Left ventricle myocardium superior (tissue), 1 donor: ENCODE results near the gene ST6GALNAC3. TPM values are rescaled to one million over a fixed set of nuclear protein-coding genes. Genes with fewer than 3 reads are reported as not detected.
"Not testable (repeated sequence)": the region's sequence is repeated elsewhere in the genome, so short reads cannot be mapped to it uniquely, and the experiment has no call there.

Experiments used
- ATAC-seq: fragments of 200-7000 bp; cut with Tn5 transposase; one replicate; pipeline ENCODE4 v1.9.1; 2020; ENCODE audit warnings: mild to moderate bottlenecking, moderate library complexity
- DNase-seq: peaks from one replicate; pipeline ENCODE4 v3.0.0-alpha.2; 2020
- intact Hi-C: fragments of 100-400 bp; cut with micrococcal nuclease; formaldehyde crosslinking; loops from one replicate; pipeline ENCODE4 v1.11.0; 2022
- total RNA-seq: library from RNA; stranded (reverse); fragmentation: NEBNext Ultra II Directional; extraction: Animal tissue kit (Norgen Biotek cat#: 25700); gene quantifications from one replicate; pipeline ENCODE4 v1.2.1, GENCODE V29; 2021
- donor health status: DM: no; HTN: yes; CAD: no; lungs with severe emphysema.

Gene ST6GALNAC3
- total RNA-seq, 1 donor from 2014 or later = 5.9 TPM

DNA sequence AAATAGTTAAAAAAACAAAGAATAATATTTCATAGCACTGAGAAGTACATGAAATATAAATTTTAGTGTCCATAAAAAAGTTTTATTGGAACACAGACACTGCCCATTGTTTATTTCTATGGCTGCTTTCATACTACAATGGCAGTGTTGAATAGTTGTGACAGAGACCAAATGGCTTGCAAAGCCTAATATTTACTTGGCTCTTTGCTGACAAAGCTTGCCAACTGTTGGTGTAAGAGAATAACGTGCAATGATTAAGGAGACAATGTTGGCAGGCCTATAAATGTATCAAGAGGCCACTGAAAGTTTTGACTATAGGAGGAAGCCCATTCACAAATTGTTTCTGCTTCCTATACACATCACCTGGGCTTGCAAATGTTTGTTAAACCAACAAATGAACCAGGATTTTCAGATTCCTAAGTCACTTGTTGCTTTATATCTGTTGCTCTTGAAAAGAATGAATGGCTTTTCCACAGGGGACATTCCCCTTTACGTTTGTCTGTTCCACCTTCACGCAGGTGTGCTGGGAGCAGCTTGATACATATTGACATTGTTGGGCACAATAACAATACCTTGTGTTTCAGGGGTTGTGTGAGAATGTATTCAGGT lies 5.5 kb upstream of the ST6GALNAC3 start:
- ATAC-seq = peak; percentile 32
- intact Hi-C loops = no loop called here
- no peak for DNase-seq

DNA sequence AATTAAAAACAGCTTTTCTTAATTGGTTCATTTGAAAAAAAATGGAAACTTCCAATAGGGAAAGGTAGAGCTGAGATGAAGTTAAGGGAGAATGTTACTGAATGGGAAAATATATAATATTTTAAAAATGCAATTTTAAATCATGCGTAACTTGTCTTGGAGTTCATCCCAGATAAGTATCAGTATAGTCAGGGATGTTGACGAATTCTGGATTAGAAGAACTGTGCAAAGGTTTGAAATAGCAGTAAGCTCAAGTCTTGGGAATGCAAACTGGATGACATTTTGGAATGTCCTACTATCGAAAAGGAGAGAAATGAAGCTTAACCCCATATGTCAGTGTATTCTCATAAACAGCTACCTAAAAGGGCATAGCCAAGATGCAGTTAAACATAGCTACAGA lies 4.0 kb upstream of the ST6GALNAC3 start:
- ATAC-seq = no peak
- no peak for DNase-seq
- intact Hi-C loops = no loop called here

DNA sequence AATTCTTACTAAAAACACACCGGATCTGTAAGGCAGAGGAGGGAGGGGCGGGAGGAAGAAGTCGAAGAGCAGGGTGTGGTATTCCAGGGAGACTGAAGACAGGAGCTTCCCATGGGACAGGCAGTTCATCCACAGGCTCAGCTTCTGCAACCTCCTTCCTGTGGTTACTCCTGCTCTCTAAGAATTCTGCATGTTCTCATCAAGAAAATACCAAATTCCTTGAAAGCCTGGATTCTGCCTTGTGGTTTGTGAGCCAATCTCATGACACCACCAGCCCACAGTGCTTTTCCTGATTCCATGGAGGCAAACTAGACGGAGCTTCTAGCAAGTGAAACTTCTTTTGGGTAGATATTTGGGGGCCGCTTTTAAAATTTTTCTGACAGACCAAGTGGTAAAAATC lies 1.1 kb upstream of the ST6GALNAC3 start:
- intact Hi-C loops = no loop called here
- DNase-seq (no peak), ATAC-seq (no peak)

DNA sequence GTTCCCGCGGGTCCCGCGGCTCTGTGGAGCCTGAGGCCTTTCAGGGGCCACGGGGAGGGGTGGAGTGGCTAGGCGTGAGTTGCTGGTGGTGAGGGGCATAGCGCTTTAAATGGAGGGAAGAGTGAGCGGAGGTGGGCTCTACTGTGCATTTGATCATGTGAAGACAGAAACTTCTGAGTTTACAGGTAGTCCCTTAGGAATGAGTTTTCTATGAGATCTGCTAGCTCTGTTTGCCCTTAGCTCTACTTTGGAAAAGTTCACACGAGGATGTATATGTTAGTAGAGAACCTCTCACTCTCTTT lies 593 bp downstream of the ST6GALNAC3 start:
- intact Hi-C loops = no loop called here
- no peak for ATAC-seq

DNA sequence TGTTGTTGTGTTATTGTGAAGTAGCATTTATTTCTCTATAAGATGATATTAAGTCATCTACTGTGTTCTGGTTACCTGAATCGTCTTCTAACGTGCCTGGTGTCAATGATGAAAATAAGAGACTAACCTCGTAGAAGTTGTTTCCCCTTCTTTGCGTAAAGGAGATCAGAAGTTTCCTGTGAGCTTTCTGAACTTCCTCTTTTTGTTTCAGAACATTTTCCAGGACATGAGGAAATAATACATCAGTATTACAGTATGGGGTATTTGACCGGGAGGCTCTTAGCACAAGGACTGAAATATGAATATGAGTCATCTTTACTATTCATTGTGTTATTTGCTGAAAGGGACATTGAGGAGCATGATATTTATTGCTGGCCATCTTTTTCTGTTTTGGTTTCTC lies 1.3 kb downstream of the ST6GALNAC3 start:
- ATAC-seq (peak; percentile 25), DNase-seq (no peak)
- intact Hi-C loops = no loop called here

More for the DNA sequence above, 593 bp downstream of the ST6GALNAC3 start:
- no peak for DNase-seq

DNA sequence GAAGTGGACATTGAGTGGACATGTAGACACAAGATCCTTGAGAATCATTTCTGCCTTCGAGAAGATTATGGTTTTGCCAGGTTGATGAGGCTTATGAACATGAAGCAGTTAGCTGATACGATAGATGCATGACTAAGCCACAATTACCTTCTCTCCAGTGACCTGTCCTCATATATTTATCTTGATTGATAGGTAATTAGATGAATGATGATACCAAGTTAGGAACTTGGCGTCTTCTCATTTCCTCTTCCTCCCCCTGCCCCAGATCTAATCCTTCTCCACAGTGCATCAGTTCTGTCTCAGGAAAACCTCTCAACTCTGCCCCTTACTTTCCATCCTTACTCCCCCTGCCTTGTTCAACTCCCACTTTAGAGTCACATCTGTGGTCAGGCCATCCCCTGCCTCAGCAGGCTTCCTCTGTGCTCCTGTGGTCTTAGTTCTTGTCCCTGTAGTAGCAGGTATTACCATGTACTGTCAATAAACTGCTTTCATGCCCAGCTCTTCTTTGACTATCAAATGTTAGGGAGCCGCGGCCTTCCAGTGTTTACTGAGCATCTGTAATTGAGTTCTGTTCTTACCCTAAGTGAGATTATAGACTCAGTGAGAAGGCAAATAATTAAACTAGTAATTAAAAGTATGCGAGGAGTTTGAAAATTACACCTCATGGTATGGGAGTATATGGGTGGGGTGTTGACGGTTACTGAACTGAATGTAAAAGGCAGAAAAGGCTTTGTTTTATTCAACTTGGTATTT lies 5.1 kb downstream of the ST6GALNAC3 start:
- intact Hi-C loops = no loop called here
- no peak for DNase-seq

DNA sequence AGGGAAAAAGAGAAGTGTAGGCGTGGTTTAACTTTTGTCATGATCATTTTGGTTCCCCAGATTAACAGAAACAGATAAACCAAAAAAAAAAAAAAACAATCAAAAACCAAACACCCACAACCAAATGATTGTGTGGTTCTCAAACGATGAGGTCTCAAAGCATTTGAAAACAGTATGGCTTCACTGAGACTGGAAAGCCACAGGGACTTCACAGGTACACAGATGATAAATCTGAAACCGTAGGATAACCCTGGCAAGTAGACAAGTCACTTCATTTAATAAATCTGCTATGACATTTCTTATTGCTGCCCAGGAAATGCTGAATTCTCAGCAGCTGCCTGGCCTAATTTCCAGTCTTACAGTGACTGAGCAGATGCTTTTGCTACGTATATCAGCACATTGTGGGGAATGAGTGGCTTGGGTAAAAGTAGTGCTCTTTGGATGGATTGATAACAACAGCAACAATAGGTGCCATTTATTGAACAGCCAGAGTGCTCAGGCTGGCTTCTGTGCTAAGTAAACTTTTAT lies 6.1 kb downstream of the ST6GALNAC3 start:
- DNase-seq (no peak), ATAC-seq (no peak)
- intact Hi-C loops = no loop called here

More for the DNA sequence above, 5.1 kb downstream of the ST6GALNAC3 start:
- ATAC-seq = no peak

DNA sequence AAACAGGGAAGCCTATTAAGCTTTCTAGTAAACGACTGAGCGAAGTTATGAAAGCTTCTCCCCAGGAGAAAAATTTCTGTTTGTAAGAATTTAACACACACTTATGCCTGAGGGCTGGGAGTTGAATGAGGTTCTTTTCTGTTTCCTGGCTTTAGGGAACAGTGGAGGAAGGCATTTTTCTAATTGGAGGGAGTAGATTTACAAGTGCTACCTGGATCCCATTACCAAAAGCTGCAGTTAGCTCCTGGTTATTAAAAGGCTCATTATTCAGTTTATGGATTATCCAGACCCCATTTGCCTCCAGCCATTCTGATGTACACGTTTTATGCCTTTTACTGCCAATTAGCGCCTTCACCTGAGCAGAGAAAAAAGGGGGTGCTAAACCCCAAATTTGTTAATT lies 7.5 kb downstream of the ST6GALNAC3 start:
- intact Hi-C loops = no loop called here
- ATAC-seq = no peak
- no peak for DNase-seq

DNA sequence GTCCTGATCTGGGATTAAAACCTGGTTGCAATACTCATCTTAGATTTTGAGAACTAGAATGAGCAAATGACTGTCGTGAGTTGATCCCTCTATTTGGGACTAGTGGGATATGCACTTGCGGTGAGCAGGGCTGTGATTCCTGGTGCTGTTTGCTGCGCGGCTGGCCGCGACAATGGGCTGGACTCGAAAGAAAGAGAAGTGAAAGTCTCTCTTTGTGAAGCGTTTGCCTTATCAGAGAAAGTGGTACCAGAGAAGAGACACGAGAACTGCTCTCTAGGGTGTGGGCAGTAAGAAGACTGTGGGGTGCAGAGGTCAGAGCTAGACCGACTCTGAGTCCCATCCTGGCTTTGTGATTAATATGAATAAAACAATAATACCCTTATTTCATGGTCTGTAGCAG lies 8.6 kb downstream of the ST6GALNAC3 start:
- ATAC-seq = no peak
- intact Hi-C loops = no loop called here
- DNase-seq = peak; percentile 26

DNA sequence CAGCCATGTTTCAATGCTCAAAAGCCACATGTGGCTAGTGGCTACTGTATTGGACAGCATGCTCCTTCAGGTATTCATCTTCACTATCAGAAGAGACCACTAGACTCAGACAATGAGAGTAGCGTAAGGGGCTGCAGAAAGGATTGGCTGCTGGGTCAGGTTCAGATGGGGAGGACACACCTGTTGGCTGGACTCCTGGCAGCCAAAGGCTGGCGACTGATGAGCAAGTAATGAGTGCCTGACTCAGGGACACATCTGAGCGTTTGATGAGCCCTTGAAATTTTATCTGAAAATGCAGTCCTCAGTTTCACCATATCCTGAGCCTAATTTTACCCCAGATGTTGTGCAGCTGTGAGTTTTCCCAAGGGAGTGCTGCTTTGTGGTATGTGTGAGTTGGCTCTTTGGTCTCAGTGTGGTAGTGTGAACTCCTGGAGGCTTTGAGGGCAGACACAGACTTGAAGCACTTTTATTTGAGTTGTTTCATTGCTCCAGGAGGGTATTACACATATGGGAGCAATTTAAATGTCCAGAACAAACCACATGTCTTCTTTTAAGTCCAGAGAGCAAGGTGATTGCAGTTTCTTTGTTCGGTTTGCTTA lies 9.6 kb downstream of the ST6GALNAC3 start:
- DNase-seq (no peak), ATAC-seq (no peak)
- intact Hi-C loops = no loop called here

DNA sequence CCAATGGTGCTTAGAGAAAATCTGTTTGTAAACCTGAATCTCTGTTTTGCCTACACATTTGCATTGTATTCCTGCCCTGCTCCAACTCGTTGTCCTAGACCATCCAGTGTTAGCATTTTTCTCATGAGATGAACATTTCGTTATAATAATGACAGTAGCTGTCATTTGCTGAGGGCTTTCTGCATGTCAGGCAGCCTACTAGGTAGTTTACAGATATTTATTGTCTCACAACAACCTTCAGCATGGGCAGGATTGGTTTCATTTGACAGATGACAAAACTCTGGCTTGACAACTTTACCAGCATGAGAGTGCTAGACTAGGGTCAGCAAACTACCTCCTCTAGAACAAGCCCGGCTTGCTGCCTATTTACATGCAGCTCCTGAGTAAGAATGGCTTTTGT lies 10.1 kb downstream of the ST6GALNAC3 start:
- intact Hi-C loops = no loop called here
- ATAC-seq (no peak), DNase-seq (no peak)

DNA sequence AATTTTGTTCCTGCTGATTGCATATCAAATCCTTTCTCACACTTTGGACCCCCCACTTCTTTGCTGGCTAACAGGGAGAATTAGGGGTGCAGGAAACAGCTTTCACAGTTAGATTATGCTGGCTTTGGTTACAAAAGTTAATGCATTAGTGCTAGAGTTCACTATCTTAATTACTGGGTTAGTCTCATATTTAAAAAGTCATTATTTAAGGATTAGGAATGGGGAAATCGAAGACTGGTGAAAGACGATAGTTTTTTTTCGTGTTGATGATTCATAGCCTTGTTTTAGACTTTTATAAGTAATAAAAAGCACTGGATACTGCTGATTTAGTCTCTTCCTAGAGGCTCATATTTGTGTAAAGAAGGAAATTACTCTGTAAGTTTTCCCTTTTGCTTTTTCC lies 11.6 kb downstream of the ST6GALNAC3 start:
- intact Hi-C loops = no loop called here
- DNase-seq (no peak), ATAC-seq (no peak)

DNA sequence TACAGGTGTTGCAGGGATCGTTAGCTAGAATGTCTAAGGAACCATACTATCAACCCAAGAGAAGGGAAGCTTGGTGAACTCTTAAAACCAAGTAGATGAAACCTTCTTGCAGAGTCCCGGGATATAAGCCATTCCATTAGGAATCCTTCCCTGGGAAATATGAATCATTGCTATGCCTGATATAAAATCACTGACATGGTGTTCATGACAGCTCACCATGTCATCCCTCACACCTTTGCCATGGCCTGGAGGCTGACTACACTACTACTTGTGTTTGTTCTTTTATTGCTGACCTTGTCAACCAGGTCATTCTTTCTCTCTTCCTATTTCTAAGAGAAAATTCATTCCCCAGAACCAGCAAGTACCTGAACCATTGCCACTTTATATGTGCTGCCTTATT lies 12.1 kb downstream of the ST6GALNAC3 start:
- ATAC-seq = no peak
- intact Hi-C loops = no loop called here
- no peak for DNase-seq

DNA sequence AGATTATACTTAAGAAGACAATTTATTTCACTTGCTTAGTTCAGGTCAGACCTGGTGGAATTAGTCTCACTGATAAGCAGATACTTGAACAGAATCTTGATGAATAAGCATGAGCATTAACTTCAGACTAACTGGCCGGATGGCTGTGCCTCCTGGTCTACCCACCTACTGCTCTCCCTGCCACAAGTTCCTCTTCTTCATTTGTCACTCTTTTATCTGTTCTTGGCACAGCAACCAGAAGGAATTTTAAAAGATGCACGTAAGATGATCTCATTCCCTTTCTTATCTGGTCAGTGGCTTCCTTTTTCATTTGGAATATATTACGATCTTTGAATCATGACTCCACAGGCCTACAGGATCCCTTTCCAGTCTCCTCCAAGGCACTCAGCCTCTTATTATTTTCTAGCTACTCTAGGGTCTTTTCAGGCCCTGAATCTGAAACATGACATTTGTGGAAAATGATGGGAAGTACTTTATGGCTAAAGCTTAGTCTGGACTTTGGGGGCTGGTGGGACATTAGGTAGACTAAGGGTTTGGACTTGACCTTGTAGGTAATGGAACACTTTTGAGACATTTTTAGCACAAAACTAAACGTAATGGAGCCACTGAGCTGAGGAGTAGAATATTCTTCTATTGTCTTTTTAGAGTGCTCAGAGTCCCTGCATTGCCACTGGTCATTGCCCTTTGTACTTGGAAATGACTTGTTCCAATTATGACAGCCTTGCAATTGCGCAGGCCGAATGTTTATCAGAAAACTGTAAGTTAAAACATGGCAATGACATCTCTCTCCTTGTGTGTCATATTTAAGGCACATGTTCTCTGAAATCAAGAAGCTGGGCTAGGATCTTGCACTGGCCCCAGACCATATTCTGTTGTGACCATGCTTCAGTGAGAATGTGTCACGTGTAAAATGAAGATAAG lies 16.0 kb downstream of the ST6GALNAC3 start:
- no peak for DNase-seq
- no peak for ATAC-seq
- intact Hi-C loops = no loop called here

DNA sequence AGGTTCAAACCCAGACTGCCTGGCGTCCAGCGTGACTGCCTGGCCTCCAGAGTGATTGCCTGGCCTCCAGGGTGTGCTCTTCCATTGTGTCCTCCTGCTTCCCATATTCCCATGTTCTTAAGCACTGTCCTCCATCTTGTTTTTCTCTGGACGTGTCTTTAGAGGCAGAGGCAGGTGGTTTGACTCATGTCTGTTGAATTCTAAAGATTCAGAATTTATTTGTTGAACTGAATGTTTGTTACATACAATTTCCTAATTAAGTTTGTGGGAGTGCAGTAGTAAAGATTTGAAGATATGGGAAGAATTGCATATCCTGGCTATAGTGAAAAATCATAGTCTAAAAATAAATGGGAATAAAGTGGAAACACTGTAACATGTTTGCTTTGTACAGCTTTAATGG lies 18.3 kb downstream of the ST6GALNAC3 start:
- DNase-seq (no peak), ATAC-seq (no peak)
- intact Hi-C loops = no loop called here

DNA sequence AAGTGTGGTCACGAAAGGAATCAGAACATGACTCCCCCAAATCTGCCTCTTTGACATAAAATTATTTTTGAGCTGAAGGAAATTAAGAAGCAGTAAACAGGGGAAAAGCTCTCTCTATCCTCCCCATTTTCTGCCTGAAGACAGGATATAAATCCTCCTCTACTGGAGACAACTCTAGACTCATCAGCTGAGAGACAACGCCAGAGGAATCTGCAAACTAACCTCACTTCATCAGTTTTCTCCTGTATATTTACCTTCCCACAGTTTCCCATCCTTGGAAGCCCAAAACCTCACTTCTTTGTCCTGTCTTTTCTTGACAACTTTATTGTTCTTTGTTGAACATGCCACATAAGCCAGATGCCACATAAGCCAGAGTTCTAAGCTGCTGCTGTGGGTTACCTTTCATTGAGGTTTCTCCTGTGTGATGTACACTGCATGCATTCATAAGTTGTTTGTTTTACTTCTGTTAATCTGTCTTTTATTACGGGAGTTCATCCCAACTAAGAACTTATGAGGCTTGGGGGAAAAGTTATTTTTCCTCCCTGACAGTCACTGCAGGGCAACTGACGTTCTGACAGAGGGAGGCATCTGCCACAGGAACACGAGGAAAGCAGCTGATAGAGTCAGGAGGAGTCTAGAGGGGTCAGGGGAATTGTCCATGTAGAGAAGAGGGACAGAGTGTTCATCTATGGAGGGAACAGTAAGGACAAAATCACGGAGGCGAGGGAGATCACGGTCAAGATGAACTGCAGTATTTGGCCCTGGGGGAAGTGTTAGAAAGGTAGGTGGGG lies 19.2 kb downstream of the ST6GALNAC3 start:
- intact Hi-C loops = no loop called here
- DNase-seq = no peak
- no peak for ATAC-seq

DNA sequence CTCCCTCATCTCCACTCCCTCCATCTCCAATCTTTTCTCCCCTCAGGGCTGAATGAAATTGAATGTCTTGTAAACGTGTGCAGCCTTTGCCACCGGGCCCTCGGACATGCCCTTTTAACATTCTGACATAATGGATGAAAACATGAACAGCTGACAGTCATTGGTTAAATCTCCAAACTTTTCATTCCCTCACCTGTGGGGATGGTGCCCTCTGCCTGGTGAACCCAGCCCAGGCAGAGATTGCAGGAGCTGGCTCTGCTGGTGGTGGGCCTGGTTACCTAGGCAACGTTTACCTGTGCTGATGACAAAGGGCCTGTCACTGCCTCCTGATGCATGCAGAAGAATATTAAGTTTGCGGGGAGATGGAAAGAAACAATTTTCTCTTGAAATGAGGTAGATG lies 21.3 kb downstream of the ST6GALNAC3 start:
- DNase-seq (no peak), ATAC-seq (no peak)
- intact Hi-C loops = no loop called here

DNA sequence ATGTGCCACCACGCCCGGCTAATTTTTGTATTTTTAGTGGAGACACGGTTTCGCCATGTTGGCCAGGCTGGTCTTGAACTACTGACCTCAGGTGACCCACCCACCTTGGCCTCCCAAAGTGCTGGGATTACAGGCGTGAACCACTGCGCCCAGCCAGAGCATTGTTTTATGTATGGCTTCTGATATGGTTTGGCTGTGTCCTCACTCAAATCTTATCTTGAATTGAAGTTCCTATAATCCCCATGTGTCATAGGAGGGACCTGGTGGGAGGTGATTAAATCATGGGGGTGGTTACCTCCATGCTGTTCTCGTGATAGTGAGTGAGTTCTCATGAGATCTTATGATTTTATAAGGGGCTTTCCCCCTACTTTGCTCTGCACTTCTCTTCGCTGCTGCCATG lies 22.5 kb downstream of the ST6GALNAC3 start:
- DNase-seq, ATAC-seq, intact Hi-C loops: not testable (repeated sequence)

DNA sequence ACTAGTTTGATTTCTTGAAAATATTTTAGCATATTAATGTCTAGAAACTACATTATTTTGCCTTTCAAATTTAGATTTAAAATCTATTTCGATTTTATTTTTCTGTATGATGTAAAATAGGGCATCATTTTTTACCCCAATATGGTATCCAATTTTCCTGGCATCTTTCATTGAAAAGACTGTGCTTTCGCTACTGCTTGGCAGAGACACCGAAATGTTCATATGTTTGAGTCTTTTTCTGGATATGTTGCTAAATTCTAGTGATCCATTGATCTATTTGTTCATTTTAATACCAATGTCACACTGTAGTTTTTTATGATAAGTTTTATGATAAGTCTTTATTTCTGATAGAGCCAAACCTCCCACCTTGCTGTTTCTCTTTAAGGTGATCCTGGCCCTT lies 24.3 kb downstream of the ST6GALNAC3 start:
- ATAC-seq (no peak), DNase-seq (no peak)
- intact Hi-C loops = no loop called here
